ENCODE results near the gene SAXO1.

The SAXO1 gene

DNA sequence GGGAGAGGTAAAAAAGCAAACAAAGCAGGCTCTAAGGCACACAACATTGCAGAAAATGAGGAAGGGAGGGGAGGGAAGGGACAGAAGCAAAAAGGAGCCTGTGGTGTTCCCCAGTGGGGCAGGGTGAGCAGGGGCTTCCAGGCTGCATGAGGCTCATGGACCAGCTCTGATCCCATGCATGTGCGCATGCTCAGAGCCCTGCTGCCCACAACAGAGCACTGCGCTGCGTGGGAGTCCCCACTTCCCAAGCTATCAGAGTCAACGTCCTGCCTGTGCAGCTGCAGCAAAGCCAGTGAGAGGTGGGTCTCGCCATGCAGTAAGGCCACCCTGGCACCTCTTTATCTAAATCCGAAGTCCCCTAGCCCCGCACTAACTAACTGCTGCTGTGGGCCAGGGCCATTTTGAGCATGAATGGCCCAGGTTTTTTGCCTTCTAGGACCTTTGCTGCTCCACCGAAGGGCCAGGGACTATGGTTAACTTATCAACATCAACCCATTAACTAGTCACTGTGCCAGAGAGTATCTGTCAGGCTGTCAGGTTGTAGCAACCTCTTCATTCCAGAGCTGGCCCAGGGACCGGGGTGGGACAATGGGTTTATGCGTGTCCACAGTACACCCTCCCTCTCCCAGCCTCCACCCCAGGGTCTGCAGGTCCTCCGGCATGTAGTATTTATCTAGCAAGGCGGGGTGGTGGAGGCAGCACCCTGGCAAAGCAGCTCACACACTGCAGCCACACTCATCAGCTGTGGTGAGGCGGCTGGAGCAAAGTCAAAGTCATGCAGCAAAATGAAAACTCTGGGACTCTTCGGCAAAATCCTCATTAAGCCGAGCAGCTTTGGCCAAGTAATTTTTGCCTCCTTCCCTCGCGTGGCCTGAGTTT is 123.6 kb downstream of the SAXO1 start:
- TF ChIP-seq, protein P1, sequence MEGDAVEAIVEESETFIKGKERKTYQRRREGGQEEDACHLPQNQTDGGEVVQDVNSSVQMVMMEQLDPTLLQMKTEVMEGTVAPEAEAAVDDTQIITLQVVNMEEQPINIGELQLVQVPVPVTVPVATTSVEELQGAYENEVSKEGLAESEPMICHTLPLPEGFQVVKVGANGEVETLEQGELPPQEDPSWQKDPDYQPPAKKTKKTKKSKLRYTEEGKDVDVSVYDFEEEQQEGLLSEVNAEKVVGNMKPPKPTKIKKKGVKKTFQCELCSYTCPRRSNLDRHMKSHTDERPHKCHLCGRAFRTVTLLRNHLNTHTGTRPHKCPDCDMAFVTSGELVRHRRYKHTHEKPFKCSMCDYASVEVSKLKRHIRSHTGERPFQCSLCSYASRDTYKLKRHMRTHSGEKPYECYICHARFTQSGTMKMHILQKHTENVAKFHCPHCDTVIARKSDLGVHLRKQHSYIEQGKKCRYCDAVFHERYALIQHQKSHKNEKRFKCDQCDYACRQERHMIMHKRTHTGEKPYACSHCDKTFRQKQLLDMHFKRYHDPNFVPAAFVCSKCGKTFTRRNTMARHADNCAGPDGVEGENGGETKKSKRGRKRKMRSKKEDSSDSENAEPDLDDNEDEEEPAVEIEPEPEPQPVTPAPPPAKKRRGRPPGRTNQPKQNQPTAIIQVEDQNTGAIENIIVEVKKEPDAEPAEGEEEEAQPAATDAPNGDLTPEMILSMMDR (IDR thresholded peaks at IDR 0.05; ENCODE audit: low read depth, low read length, missing control alignments): no peak
- in situ Hi-C loops (cut with HindIII; ENCODE audit: low sequenced_read_pairs): no loop called here
- DNase-seq (ENCODE audit: low read depth): no peak
- H3K4me3 ChIP-seq (ENCODE audit: low read depth, low read length): no peak overlapping the region

GRCh38 chr9:18907927-18908625 is 124.9 kb downstream of the SAXO1 start:
- in situ Hi-C loops (cut with HindIII; ENCODE audit: low sequenced_read_pairs): no loop called here
- TF ChIP-seq, protein P1 (IDR thresholded peaks at IDR 0.05; ENCODE audit: low read depth, low read length, missing control alignments): no peak
- DNase-seq (ENCODE audit: low read depth): no peak
- no peak overlapping the region for H3K4me3 ChIP-seq (ENCODE audit: low read depth, low read length)

GRCh38 chr9:18906656-18907395 is 126.2 kb downstream of the SAXO1 start:
- in situ Hi-C loops (cut with HindIII; ENCODE audit: low sequenced_read_pairs): no loop called here
- TF ChIP-seq, protein P1 (IDR thresholded peaks at IDR 0.05; ENCODE audit: low read depth, low read length, missing control alignments): no peak
- H3K4me3 ChIP-seq (ENCODE audit: low read depth, low read length): no peak overlapping the region
- peak; percentile 53 for DNase-seq (ENCODE audit: low read depth)

- in situ Hi-C loops (cut with HindIII; ENCODE audit: low sequenced_read_pairs): no loop called here
- TF ChIP-seq, protein P1 (IDR thresholded peaks at IDR 0.05; ENCODE audit: low read depth, low read length, missing control alignments): no peak
- H3K4me3 ChIP-seq (ENCODE audit: low read depth, low read length): no peak overlapping the region
- no peak for DNase-seq (ENCODE audit: low read depth)
Observed at GRCh38 chr9:18905883-18906629, 127.0 kb downstream of the SAXO1 start.

GRCh38 chr9:18905028-18905882 is 127.8 kb downstream of the SAXO1 start:
- TF ChIP-seq, protein P1 (IDR thresholded peaks at IDR 0.05; ENCODE audit: low read depth, low read length, missing control alignments): no peak
- in situ Hi-C loops (cut with HindIII; ENCODE audit: low sequenced_read_pairs): no loop called here

More at GRCh38 chr9:18905028-18905882, 127.8 kb downstream of the SAXO1 start:
- no peak for DNase-seq (ENCODE audit: low read depth)
- H3K4me3 ChIP-seq (ENCODE audit: low read depth, low read length): no peak overlapping the region

Measured in astrocyte of the cerebellum (primary cell).